ENCODE results near the gene OGDHL.

DNA sequence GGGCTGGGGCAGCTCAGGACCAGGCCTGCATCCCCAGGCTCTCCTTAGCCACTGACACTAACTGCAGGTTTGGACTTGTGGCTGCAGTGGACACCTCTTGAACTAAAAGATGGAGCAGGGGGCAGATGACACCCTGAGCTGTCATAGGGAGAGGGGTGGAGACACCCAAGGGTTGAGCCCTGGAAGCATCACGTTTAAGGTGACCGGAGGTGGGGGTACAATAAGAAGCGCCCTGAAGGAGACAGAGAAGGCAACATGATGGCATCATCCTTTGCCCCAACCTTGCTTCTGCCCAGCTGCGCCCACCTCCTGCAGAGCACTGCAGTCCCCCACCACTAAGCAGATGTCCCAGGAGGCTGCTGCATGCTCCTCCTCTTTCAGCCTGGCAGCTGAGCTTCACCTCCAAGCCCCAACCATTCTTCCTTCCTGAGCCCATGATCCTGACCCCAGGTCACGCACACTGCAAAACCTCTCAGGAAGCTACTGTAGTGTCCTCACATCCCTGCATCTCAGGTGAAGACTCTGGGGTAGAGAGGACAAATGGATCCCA is 25.5 kb downstream of the OGDHL start:
- no peak for TF ChIP-seq FOXA1 (IDR thresholded peaks at IDR 0.05)
- TF ChIP-seq SUZ12 (IDR thresholded peaks at IDR 0.05) = no peak
- no peak for TF ChIP-seq L3MBTL2 (conservative IDR thresholded peaks at IDR 0.05)
- no peak for TF ChIP-seq BHLHE40 (IDR thresholded peaks at IDR 0.05; ENCODE audit: borderline replicate concordance)
- no peak for TF ChIP-seq FOXM1 (IDR thresholded peaks at IDR 0.05; ENCODE audit: borderline replicate concordance)
- no peak for TF ChIP-seq ARNT (IDR thresholded peaks at IDR 0.05)
- TF ChIP-seq FOXK2 (IDR thresholded peaks at IDR 0.05) = no peak
- no peak for TF ChIP-seq HDGF (IDR thresholded peaks at IDR 0.05; ENCODE audit: borderline replicate concordance)
- no peak for TF ChIP-seq ELF4 (IDR thresholded peaks at IDR 0.05)
- no peak for TF ChIP-seq TARDBP (IDR thresholded peaks at IDR 0.05)

All from HEK293T (cell line).